GM06990 (cell line): ENCODE results near the gene MMP23B.

Experiments
- DNase-seq: peaks from one replicate; pipeline ENCODE4 v3.0.0-alpha.2; 2011; ENCODE audit not compliant: insufficient read length; ENCODE audit errors: extremely low read depth
- H3K27me3 ChIP-seq: replicated peaks from 2 replicates; pipeline ENCODE4 v1.6.0; 2011; ENCODE audit warnings: low read length; ENCODE audit not compliant: control insufficient read depth, insufficient read depth
- H3K36me3 ChIP-seq: 2 replicates; pipeline ENCODE4 v1.5.1; 2011; ENCODE audit warnings: low read length; ENCODE audit not compliant: control insufficient read depth, insufficient read depth
- H3K4me3 ChIP-seq: replicated peaks from 2 replicates; pipeline ENCODE4 v1.5.1; 2011; ENCODE audit warnings: low read depth, mild to moderate bottlenecking, control low read depth, low read length
- CTCF ChIP-seq: IDR thresholded peaks from 2 replicates; pipeline ENCODE4 v1.5.1; 2011; ENCODE audit warnings: low read length, control low read depth, mild to moderate bottlenecking, inconsistent platforms; ENCODE audit not compliant: insufficient read depth, poor library complexity, severe bottlenecking

The MMP23B gene

GRCh38 chr1:1613509-1614082, 18.4 kb upstream of the MMP23B start:
- Histone ChIP-seq H3K4me3 (peak overlapping the region; percentile 98; the same call in 1 of the 2 replicates), H3K27me3 (no peaks in the 10 kb centered on the region), H3K36me3 (0 out of 2 replicates have a peak, but pooled peaks cover 2% of the 10 kb centered on the region)
- DNase-seq: no peak
- TF ChIP-seq CTCF: no peak

GRCh38 chr1:1614204-1614953, 17.6 kb upstream of the MMP23B start:
- no peaks in the 10 kb centered on the region for H3K27me3 ChIP-seq
- DNase-seq: peak; percentile 44
- 0 out of 2 replicates have a peak, but pooled peaks cover 2% of the 10 kb centered on the region for H3K36me3 ChIP-seq
- TF ChIP-seq CTCF: no peak
- H3K4me3 ChIP-seq: peak overlapping the region; percentile 98

- TF ChIP-seq CTCF: no peak
- no peak for DNase-seq
- Histone ChIP-seq H3K36me3 (0 out of 2 replicates have a peak, but pooled peaks cover 2% of the 10 kb centered on the region), H3K4me3 (peak overlapping the region; percentile 98), H3K27me3 (no peaks in the 10 kb centered on the region)
These were observed 17.1 kb upstream of the MMP23B start for GRCh38 chr1:1614954-1615255.

GRCh38 chr1:1615256-1616044, 16.5 kb upstream of the MMP23B start, which contains the start of gene MIB2:
TSS of gene MIB2 (plus strand) at chr1:1615500. CDS start at chr1:1623453, 7,953 bp downstream.
- no peaks in the 10 kb centered on the region for H3K27me3 ChIP-seq
- peak within 1 kb of the TSS; percentile 98 for H3K4me3 ChIP-seq
- DNase-seq: peak; percentile 95
- no peak for TF ChIP-seq CTCF
- 0 out of 2 replicates have a peak, but pooled peaks cover 2% of the 10 kb centered on the region for H3K36me3 ChIP-seq

GRCh38 chr1:1616045-1616790, 15.8 kb upstream of the MMP23B start:
- peak; percentile 54 for DNase-seq
- Histone ChIP-seq H3K4me3 (peak overlapping the region; percentile 98), H3K27me3 (no peaks in the 10 kb centered on the region), H3K36me3 (peaks cover 2% of the 10 kb centered on the region; the same call in 1 of the 2 replicates)
- no peak for TF ChIP-seq CTCF
